MV-4-11 (cell line): ENCODE results near the gene ATP11C.
"Not testable (repeated sequence)": the region's sequence is repeated elsewhere in the genome, so short reads cannot be mapped to it uniquely, and the experiment has no call there.

Experiments used
- DNase-seq: peaks from one replicate; lab custom pipeline; 2025; lab: John Stamatoyannopoulos, UW

Gene ATP11C

DNA sequence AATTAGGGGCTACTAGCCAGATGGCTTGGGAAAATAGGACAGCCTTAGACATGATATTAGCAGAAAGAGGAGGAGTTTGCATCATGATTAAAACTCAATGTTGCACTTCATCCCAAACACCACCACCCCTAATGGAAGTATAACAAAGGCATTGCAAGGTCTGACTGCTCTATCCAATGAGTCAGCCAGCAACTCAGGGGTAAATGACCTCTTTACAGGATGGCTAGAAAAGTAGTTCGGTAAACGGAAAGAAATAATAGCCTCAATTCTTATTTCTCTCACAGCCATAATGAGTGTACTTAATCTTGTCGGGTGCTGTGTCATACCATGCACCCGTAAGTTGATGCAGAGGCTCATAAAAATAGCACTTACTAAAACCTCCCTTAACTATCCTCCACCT lies 76.0 kb downstream of the ATP11C start:
- not testable (repeated sequence) for DNase-seq

- DNase-seq: no peak
Measured at GRCh38 chrX:139851730-139852129, 81.1 kb downstream of the ATP11C start.

- no peak for DNase-seq
Measured at GRCh38 chrX:139850968-139851367, 81.9 kb downstream of the ATP11C start.

- DNase-seq: no peak
Measured at GRCh38 chrX:139844884-139845283, 88.0 kb downstream of the ATP11C start.

- no peak for DNase-seq
Measured at GRCh38 chrX:139844163-139844562, 88.7 kb downstream of the ATP11C start.

DNA sequence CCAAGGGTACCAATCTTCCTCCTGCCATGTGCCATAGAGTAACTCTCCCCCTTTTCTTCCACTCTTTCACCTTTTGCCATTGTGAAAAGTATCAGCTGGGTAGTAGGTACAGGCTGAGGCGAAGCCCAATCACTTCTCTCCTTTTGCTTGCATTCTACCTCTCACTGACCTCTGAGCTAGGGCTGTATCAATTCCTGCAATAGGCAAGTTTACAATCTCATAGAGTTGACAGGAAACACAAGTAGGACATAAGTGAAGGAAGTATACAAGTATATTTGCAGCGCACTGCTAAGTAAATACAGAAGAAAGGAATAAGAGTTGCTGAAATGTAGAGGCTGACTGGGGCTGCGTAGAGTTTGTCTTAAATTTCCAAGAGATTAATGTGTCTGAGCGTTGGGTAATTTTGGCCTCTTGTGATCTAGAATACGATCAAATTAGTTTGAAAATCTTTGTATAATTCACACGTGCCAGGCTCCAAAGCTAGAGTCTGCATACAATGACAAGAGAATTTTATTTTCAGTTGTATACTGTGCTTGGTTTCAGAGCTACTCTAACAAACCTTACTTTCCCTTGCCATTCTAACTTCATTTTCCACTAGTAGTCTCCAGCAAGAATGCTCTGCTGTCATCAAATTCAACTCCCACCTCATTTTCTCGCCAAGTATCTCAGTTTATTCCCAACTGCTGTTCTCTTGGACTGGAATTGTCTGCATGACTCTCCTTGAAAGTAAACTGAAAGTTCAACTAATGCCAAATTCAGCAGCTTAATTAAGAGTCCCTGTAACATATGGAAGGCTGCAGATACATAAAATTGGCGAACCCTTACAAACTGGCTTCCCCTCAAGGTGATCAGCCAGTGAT lies 90.3 kb downstream of the ATP11C start:
- DNase-seq: no peak

DNA sequence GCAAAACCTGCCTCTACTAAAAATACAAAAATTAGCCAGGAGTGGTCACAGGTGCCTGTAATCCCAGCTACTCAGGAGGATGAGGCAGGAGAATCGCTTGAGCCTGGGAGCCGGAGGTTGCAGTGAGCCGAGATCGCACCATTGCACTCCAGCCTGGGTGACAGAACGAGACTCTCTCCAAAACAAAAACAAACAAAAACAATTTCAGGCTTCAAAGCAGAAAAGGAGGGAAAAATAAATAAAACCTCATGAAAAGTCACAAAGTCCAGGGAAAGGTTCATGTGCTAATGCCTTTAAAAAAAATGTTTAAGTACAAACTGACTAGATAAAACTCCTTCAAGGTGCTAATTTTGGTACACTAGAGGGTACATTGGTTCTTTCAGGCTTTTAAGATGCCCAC lies 96.5 kb downstream of the ATP11C start:
- not testable (repeated sequence) for DNase-seq

DNA sequence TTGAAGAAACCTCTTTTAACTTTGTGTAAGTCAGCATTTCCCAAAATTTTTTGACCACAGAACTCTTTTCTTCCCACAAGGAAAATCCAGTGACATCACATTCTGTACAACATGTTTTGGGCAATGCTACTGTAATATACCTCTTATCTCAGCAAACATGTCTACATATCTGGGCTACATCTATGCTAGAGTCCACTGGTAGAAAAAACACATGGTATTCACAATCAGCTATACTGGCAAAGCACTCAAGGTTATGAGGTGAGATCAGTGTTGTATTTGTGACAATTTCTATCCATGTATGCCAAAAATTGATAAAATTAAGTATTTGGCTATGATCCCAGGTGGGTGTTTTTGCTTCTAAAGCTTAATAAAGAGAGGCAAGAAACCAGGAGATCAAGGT lies 98.0 kb downstream of the ATP11C start:
- no peak for DNase-seq

DNA sequence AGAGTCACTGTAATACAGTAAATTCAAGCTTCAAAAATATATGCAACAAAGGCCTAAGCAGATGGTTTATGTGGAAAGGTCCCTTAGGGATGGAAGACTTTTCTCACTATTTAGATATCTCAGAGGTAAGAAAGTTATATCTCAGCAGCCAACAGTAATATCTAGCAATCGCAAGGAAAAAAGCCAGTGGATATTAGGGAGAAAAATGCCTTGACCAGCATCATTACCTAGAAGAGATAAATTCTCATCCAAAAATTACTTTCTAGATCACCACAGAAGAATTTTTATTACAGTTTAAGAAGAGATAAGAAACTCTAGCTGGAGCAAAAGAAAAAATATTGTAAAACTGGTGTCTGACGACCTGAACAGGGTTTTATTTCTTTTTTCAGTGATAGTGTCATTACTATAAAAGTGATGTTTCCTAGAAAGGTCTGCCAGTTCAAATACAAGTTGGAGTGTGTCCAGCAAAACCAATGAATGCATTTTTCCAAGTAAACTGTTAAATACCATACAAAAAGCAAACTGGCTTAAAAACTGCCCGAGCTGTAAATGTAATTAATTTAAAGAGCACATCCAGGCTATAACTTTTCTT lies 100.0 kb downstream of the ATP11C start:
- DNase-seq: no peak

GRCh38 chrX:139831675-139832456 lies 101.0 kb downstream of the ATP11C start:
- DNase-seq: peak; percentile 48

DNA sequence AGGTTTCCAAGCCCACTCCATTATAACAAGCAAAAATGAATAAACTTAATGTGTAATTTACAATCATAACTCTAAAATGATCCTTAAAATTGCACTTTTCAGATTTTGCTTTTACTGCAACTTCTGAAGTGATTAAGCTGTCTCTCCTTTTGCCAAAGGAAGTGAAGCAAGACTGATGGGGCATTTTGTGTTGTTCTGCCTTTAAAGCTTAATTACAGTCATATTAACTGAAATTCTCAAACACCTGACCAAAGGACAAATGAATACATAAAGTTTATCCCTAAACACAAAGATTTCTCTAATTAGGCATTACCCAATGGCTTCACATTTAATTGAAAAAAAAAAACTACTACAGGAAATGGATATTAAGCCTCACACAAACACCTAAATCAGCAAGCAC lies 101.8 kb downstream of the ATP11C start:
- no peak for DNase-seq

- no peak for DNase-seq
Measured at GRCh38 chrX:139828830-139829229, 104.0 kb downstream of the ATP11C start.

- no peak for DNase-seq
Measured at GRCh38 chrX:139828033-139828432, 104.8 kb downstream of the ATP11C start.

GRCh38 chrX:139826065-139827044 lies 106.5 kb downstream of the ATP11C start:
- no peak for DNase-seq

GRCh38 chrX:139825618-139826017 lies 107.2 kb downstream of the ATP11C start:
- peak; percentile 57 for DNase-seq

- peak; percentile 46 for DNase-seq
Measured at GRCh38 chrX:139823806-139824205, 109.0 kb downstream of the ATP11C start.

GRCh38 chrX:139820358-139820984 lies 112.4 kb downstream of the ATP11C start:
- DNase-seq: no peak

DNA sequence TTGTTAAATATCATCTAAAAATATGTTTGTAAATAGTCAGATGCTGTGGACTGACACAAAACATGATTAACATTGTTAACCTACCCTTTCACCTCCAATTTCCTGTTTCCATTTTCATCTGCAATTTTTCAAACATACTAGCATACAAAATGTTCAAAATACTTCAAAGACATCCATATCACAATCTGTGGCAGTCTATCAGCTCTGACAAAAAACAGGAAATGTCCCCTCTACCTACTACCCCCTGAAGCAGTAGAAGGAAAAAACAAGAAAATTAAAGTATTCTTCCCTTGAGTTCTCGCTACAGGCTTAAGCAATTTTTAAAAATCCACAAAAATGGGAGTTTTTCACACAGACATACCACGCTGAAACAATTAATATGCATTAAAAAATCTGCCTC lies 116.6 kb downstream of the ATP11C start:
- no peak for DNase-seq

DNA sequence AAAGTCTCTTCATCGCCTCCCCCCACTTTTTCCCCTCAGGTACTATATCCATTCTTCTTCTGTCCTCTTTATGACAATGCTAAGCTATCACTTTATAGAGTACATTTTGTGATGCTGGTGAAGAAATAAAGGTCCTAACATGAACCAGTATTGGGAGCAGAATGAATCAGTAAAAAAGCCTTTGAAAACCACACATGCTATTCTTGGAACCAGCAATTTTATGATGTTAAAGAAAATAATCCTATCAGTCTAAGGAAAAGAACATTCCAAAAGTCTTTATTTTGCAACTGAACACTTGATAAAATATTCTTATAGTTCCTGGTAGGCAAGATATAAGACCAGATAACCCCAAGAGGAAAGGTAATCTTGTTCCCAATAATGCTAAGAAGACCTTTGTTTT lies 117.1 kb downstream of the ATP11C start:
- no peak for DNase-seq

GRCh38 chrX:139811942-139812629 lies 120.8 kb downstream of the ATP11C start:
- DNase-seq: peak; percentile 5

DNA sequence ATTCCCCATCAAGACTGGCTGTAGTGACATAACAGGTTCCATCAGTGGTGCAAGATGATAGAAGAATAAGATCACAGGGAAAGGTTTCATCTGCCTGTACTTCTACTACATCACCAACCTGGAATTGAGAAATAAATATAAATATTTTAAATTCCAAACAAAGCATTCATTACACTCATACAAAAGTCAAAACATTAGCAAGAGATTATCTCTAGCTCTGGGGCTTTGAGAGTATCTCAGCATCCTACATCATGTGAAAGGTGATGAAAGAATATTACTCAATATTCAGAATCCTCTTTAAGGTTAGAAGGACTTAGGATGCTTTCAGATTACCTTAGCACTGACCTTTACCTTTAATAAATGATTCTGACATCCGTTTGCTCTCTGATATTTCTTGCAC lies 128.4 kb downstream of the ATP11C start:
- DNase-seq: no peak
